BLaER1 (cell line): ENCODE measurements around the gene NKD1.

Experiments
- H3K27ac ChIP-seq: shearing (Covaris generic); formaldehyde crosslinking; 2 replicates; pipeline ENCODE4 v1.8.1; 2022
- H3K27me3 ChIP-seq: shearing (Covaris generic); formaldehyde crosslinking; 2 replicates; pipeline ENCODE4 v1.8.1; 2022
- H3K36me3 ChIP-seq: shearing (Covaris generic); formaldehyde crosslinking; 2 replicates; pipeline ENCODE4 v1.8.1; 2022
- H3K4me1 ChIP-seq: shearing (Covaris generic); formaldehyde crosslinking; 2 replicates; pipeline ENCODE4 v1.8.1; 2022
- H3K4me2 ChIP-seq: shearing (Covaris generic); formaldehyde crosslinking; 2 replicates; pipeline ENCODE4 v1.8.1; 2022
- H3K4me3 ChIP-seq: shearing (Covaris generic); formaldehyde crosslinking; 2 replicates; pipeline ENCODE4 v1.8.1; 2022
- H3K9ac ChIP-seq: shearing (Covaris generic); formaldehyde crosslinking; 2 replicates; pipeline ENCODE4 v1.8.1; 2022
- H3K9me3 ChIP-seq: shearing (Covaris generic); formaldehyde crosslinking; 2 replicates; pipeline ENCODE4 v1.8.1; 2022
- H4K20me1 ChIP-seq: shearing (Covaris generic); formaldehyde crosslinking; 2 replicates; pipeline ENCODE4 v1.8.1; 2022
- Cebpa-rat ChIP-seq: shearing (Covaris generic); IDR thresholded peaks from 2 replicates; pipeline ENCODE4 v1.8.1; 2022

NKD1 gene

DNA sequence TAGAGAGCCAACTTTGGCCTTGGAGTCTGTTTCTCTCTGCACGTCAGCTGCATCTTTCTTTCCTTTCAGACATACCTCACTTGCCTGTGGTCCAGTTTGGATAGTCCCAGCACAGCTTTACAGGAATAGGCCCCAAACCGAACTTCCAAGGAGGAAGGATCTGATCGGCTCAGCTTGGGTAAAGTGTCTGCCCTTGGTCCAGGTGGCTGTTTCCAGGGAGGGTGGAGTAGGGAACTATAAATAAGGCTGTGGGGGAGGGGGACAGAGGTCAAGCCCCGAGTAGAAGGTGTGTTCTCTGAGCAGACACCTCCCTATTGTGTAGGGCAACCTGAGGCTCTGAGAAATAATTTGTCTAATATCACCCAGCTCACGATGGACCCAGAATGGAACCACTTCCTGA is 29.2 kb upstream of the NKD1 start:
- Histone ChIP-seq H3K27me3 (no peaks in the 10 kb centered on the region), H4K20me1 (no peaks in the 10 kb centered on the region), H3K4me3 (no peak overlapping the region), H3K27ac (no peak overlapping the region), H3K9me3 (peaks cover 18% of the 10 kb centered on the region), H3K4me1 (no peaks in the 10 kb centered on the region), H3K4me2 (no peak overlapping the region), H3K9ac (no peak overlapping the region), H3K36me3 (no peaks in the 10 kb centered on the region)
- no peak for TF ChIP-seq Cebpa-rat

DNA sequence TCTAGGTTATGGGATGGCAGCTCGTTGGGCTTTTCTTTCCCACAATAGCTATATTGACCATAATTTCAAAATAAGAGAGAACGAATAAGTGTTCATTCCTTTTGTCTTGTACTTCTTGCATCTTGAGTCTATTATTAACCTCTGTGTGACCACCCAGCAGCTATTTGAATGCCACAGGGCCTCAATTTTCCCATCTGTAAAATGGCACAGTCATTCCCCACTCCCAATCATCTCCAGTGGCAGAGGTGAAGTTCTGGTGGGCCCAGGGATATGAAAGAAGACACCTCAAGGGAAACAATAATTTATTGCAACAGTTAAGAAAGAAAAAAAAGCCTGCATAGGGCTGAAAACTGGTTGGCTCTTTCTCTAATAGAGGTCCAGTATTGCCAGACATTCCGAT is 28.6 kb upstream of the NKD1 start:
- TF ChIP-seq Cebpa-rat, result no peak
- no peak overlapping the region for H3K27ac ChIP-seq

DNA sequence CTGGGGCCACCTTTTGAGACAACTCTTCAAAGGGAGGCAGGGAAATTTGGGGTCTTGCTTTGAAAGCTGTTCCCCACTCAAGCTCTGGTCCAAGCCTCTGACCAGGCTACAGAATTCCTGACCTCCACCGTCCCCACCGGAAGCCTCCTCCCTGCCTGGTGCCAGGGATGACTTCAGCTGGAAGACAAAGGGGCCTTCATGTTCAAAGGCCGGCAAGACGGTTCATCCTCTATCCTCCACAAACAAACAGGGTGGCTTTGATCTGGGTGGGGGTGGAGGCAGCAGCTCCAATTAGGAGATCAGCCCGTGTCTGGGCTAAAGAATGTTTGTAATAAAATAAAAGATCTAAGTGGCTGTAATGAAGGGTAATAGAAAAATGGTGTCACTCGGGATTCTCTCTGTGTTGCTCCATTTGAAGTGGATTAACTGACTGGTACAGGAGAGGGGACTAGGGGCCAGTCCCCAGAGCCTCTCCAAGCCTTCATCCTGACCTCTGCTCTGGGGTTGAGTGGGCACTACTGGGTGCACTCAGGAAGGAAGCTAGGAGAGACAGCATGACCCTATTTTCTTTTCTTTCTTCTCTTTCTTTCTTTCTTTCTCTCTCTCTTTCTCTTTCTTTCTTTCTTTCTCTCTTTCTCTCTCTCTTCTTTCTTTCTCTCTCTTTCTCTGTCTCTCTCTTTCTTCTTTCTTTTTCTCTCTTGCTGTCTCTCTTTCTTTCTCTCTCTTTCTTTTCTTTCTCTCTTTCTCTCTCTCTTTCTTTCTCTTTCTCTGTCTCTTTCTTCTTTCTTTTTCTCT is 27.5 kb upstream of the NKD1 start:
- H3K9ac ChIP-seq, result no peak overlapping the region
- H3K36me3 ChIP-seq, result no peaks in the 10 kb centered on the region
- peaks cover 18% of the 10 kb centered on the region for H3K9me3 ChIP-seq
- TF ChIP-seq Cebpa-rat, result no peak
- no peaks in the 10 kb centered on the region for H3K27me3 ChIP-seq
- no peak overlapping the region for H3K4me2 ChIP-seq
- H3K4me3 ChIP-seq, result no peak overlapping the region
- H3K27ac ChIP-seq, result no peak overlapping the region
- H4K20me1 ChIP-seq, result no peaks in the 10 kb centered on the region
- H3K4me1 ChIP-seq, result no peaks in the 10 kb centered on the region

More for the DNA sequence above, 28.6 kb upstream of the NKD1 start:
- no peak overlapping the region for H3K9ac ChIP-seq
- peaks cover 18% of the 10 kb centered on the region for H3K9me3 ChIP-seq
- H3K4me1 ChIP-seq, result no peaks in the 10 kb centered on the region
- no peaks in the 10 kb centered on the region for H3K36me3 ChIP-seq
- no peak overlapping the region for H3K4me2 ChIP-seq
- H4K20me1 ChIP-seq, result no peaks in the 10 kb centered on the region
- H3K27me3 ChIP-seq, result no peaks in the 10 kb centered on the region
- H3K4me3 ChIP-seq, result no peak overlapping the region

DNA sequence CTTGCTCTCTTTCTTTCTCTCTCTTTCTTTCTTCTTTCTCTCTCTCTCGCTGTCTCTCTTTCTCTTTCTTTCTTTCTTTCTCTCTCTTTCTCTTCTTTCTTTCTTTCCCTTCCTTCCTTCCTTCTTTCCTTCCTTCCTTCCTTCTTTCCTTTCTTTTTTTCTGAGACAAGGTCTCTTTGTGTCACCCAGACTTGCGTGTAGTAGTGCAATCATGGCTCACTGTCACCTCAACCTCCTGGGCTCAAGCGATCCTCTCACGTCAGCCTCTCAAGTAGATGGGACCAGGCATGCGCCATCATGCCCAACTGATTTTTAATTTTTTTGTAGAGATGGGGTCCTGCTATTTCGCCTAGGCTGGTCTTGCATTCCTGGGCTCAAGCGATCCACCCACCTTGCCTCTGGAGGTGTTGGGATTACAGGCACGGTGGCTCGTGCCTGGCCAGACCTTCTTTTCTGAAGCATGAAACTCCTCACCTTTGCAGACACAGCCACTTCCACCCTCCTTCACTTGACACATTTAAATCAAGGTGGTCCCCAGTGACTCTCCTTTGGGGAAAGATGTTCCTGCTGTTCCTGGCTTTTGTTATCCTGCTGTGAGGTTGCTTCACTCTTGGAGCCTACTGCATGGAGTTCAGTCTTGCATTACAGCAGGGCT is 26.8 kb upstream of the NKD1 start:
- Histone ChIP-seq H3K27me3 (no peaks in the 10 kb centered on the region), H3K9ac (no peak overlapping the region), H3K4me2 (no peak overlapping the region), H4K20me1 (no peaks in the 10 kb centered on the region), H3K4me3 (no peak overlapping the region), H3K27ac (no peak overlapping the region), H3K4me1 (no peaks in the 10 kb centered on the region), H3K9me3 (peaks cover 16% of the 10 kb centered on the region), H3K36me3 (no peaks in the 10 kb centered on the region)
- TF ChIP-seq Cebpa-rat, result no peak

DNA sequence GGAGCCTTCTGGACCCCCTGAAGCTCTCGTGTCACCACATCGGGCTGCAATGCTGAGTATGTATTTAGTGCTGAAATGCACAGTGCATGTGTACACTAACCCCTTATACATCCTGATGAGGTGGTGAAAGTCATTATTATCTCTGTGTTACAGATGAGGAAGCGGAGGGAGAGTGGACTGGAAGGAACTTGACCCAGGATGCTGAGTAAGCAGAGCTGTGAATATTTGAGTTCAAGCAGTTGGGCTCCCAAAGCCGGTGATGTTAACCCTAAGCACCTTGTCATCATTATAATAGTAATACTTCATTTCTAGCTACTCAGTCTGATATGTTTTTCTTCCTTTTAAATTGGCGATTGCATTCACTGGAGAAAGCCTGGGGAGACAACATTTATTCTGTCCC is 25.9 kb upstream of the NKD1 start:
- Histone ChIP-seq H3K4me3 (no peak overlapping the region), H3K4me2 (no peak overlapping the region), H3K27me3 (no peaks in the 10 kb centered on the region), H4K20me1 (no peaks in the 10 kb centered on the region), H3K27ac (no peak overlapping the region), H3K9ac (no peak overlapping the region), H3K36me3 (no peaks in the 10 kb centered on the region), H3K9me3 (peaks cover 6% of the 10 kb centered on the region), H3K4me1 (no peaks in the 10 kb centered on the region)
- no peak for TF ChIP-seq Cebpa-rat

DNA sequence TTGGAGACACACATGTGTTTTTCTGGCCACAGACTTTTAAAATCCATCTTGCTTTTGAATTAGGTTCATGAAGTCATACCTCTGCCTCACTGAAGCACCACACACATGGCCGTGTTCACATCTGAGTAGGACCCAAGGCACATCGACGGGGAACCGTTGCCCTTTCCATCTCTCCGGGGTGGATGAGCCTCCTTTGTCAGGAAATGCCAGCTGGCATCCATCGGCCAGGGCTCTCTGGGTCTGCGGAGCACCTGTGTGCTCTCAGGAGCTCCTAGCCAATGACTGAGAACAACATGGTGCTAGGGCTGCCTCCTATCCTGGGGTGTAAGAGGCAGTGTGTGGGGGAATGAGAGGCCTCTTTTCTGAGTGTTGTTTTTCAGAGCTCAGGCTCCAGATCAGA is 24.5 kb upstream of the NKD1 start:
- Histone ChIP-seq H3K27me3 (no peaks in the 10 kb centered on the region), H3K9ac (no peak overlapping the region), H3K4me3 (no peak overlapping the region), H3K27ac (no peak overlapping the region), H4K20me1 (no peaks in the 10 kb centered on the region), H3K9me3 (peaks cover 3% of the 10 kb centered on the region), H3K36me3 (no peaks in the 10 kb centered on the region), H3K4me2 (no peak overlapping the region), H3K4me1 (no peaks in the 10 kb centered on the region)
- TF ChIP-seq Cebpa-rat, result no peak

DNA sequence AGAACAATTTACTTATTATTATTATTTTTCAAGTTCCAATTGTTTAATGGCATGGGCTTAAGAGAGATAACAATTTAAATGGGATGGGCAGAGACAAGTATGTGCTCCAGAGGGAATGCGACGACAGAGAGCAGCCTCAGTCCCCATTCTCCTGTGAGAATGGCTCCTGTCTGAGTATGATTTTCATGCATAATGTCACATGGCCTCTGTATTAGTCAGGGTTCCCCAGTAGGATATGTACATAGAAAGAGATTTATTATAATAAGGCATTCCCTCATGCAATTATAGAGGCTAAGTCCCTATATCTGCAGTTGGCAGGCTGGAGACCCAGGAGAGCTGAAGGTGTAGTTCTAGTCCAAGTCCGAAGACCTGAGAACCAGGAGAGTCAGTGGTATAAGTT is 22.9 kb upstream of the NKD1 start:
- H3K36me3 ChIP-seq, result no peaks in the 10 kb centered on the region
- H3K27ac ChIP-seq, result no peak overlapping the region
- no peaks in the 10 kb centered on the region for H4K20me1 ChIP-seq
- H3K4me2 ChIP-seq, result no peak overlapping the region
- no peak overlapping the region for H3K4me3 ChIP-seq
- H3K4me1 ChIP-seq, result no peaks in the 10 kb centered on the region
- H3K27me3 ChIP-seq, result no peaks in the 10 kb centered on the region
- TF ChIP-seq Cebpa-rat, result no peak
- H3K9me3 ChIP-seq, result peaks cover 13% of the 10 kb centered on the region
- no peak overlapping the region for H3K9ac ChIP-seq

DNA sequence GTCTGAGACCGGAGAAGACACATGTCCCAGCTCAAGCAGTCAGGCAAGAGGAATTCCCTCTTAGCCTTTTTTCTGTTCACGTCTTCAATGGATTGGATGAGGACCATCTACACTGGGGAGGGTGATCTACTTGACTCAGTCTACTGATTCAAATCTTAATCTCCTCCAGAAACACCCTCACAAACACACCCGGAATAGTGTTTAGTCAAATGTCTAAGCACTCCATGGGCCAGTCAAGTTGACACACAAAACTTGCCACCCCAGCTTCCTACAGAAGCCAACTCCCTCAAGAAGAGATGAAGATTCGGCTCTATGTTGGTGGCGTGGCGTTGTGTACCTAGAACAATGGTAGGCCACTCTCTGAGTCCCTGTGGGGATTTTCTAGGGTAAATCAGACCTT is 22.5 kb upstream of the NKD1 start:
- no peak overlapping the region for H3K4me3 ChIP-seq
- no peak overlapping the region for H3K9ac ChIP-seq
- no peaks in the 10 kb centered on the region for H3K36me3 ChIP-seq
- H3K27ac ChIP-seq, result no peak overlapping the region
- H4K20me1 ChIP-seq, result no peaks in the 10 kb centered on the region
- TF ChIP-seq Cebpa-rat, result no peak
- H3K4me1 ChIP-seq, result no peaks in the 10 kb centered on the region
- H3K9me3 ChIP-seq, result peaks cover 13% of the 10 kb centered on the region
- H3K27me3 ChIP-seq, result no peaks in the 10 kb centered on the region
- no peak overlapping the region for H3K4me2 ChIP-seq

DNA sequence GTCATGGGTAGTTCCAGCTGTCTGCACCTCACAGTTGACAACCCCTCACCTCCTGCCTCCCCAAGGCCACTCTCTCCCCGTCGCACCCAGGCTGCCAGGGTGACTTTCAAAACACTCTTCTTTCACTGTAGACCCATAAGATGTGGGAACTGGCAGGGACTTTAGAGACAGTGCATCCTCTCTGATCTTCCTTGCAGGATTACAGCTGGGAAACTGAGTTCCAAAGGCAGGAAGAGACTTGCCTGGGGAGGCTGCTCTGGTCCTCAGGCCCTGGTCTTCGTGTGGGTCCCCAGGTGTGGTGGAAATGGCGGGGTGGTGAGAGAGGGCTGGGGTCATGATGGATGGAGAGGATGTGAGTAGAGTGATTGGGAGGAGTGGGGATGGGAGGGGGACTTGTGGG is 21.9 kb upstream of the NKD1 start:
- H3K4me2 ChIP-seq, result no peak overlapping the region
- H3K4me1 ChIP-seq, result no peaks in the 10 kb centered on the region
- H3K27me3 ChIP-seq, result no peaks in the 10 kb centered on the region

DNA sequence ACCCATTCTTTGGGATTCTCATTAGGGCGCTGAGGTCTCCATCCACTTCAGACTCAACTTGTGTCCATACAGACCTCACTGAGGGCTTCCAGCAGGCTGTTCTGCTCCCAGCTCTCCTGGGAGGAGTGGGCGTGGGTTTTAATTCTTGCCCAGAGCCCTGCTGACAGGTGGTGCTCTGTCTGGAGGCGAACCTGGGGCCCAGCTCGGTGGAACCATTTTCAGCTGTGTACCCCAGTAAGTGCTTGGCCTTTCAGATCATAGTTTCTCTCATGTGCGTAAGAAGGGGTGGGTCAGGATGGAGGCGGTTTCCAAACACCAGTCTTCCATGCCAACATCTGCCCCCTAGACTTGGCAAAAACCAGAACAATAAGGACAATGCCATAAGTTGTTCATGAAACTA is 21.4 kb upstream of the NKD1 start:
- Histone ChIP-seq H3K4me2 (no peak overlapping the region), H3K9me3 (peaks cover 13% of the 10 kb centered on the region), H3K27me3 (no peaks in the 10 kb centered on the region), H3K4me1 (no peaks in the 10 kb centered on the region), H3K27ac (no peak overlapping the region), H3K36me3 (no peaks in the 10 kb centered on the region), H3K9ac (no peak overlapping the region), H3K4me3 (no peak overlapping the region), H4K20me1 (no peaks in the 10 kb centered on the region)
- no peak for TF ChIP-seq Cebpa-rat

More for the DNA sequence above, 21.9 kb upstream of the NKD1 start:
- Histone ChIP-seq H4K20me1 (no peaks in the 10 kb centered on the region), H3K9me3 (peaks cover 13% of the 10 kb centered on the region), H3K9ac (no peak overlapping the region), H3K4me3 (no peak overlapping the region), H3K27ac (no peak overlapping the region), H3K36me3 (no peaks in the 10 kb centered on the region)
- TF ChIP-seq Cebpa-rat, result no peak
